Activated gamma-delta T cell treated with Interleukin-2 at 50 U/mL for 16 hours (primary cell): ENCODE results near the gene IL34.

Experiments used
- DNase-seq: peaks from one replicate; pipeline ENCODE4 v3.0.0-alpha.2; 2020

IL34 gene

GRCh38 chr16:70689970-70690891, 43.9 kb downstream of the IL34 start:
- DNase-seq = no peak

- no peak for DNase-seq
Observed at GRCh38 chr16:70691223-70692129, 45.1 kb downstream of the IL34 start.

GRCh38 chr16:70692130-70692872, 45.9 kb downstream of the IL34 start:
- no peak for DNase-seq

- DNase-seq = no peak
Observed at GRCh38 chr16:70692873-70693671, 46.7 kb downstream of the IL34 start.

- DNase-seq = no peak
Observed at GRCh38 chr16:70694088-70694867, 47.9 kb downstream of the IL34 start.

- DNase-seq = no peak
Observed at GRCh38 chr16:70694868-70695218, 48.5 kb downstream of the IL34 start.

- no peak for DNase-seq
Observed at GRCh38 chr16:70695331-70696070, 49.1 kb downstream of the IL34 start.

GRCh38 chr16:70696355-70696754, 50.0 kb downstream of the IL34 start:
- DNase-seq = no peak

GRCh38 chr16:70696952-70697593, 50.7 kb downstream of the IL34 start:
- DNase-seq = no peak

GRCh38 chr16:70697594-70698170, 51.3 kb downstream of the IL34 start:
- DNase-seq = no peak

- no peak for DNase-seq
Observed at GRCh38 chr16:70698901-70699300, 52.5 kb downstream of the IL34 start.

GRCh38 chr16:70699696-70700095, 53.3 kb downstream of the IL34 start:
- DNase-seq = no peak

GRCh38 chr16:70700101-70701020, 54.0 kb downstream of the IL34 start:
- DNase-seq = no peak

GRCh38 chr16:70701036-70701435, 54.7 kb downstream of the IL34 start:
- no peak for DNase-seq

GRCh38 chr16:70701596-70701995, 55.2 kb downstream of the IL34 start:
- DNase-seq = no peak

GRCh38 chr16:70701998-70702397, 55.6 kb downstream of the IL34 start:
- no peak for DNase-seq

- no peak for DNase-seq
Observed at GRCh38 chr16:70702624-70703023, 56.3 kb downstream of the IL34 start.

- no peak for DNase-seq
Observed at GRCh38 chr16:70703041-70703834, 56.9 kb downstream of the IL34 start.
